SK-MEL-5 (cell line): ENCODE measurements around the gene TMEM106C. TPM values are rescaled to one million over a fixed set of nuclear protein-coding genes. Genes with fewer than 3 reads are reported as not detected.
A peak's percentile ranks its signal among the peaks of the same experiment; 100 is the strongest.

Experiments
- DNase-seq: peaks from one replicate; pipeline ENCODE4 v3.0.0-alpha.2; 2016; ENCODE audit warnings: low read depth, low spot score
- in situ Hi-C: cut with HindIII; loops from 2 replicates; pipeline ENCODE4 v1.10.0; 2016; ENCODE audit warnings: low sequenced_read_pairs, high pct_unique_total_duplicates, low pct_unique_long_range_greater_than_20kb
- polyA plus RNA-seq, 2 experiments: library from polyadenylated mRNA; depleted of rRNA; stranded (reverse); fragments of >200 nt; gene quantifications; 2 replicates each; pipeline ENCODE4 v1.2.3, GENCODE V29; 2015
- total RNA-seq: library from RNA; depleted of rRNA; stranded (reverse); fragments of >200 nt; shearing (Covaris generic); gene quantifications from 2 replicates; pipeline ENCODE4 v1.2.3, GENCODE V29; 2014; rRNA removed

TMEM106C gene
- total RNA-seq: 197 and 206 TPM in 2 replicates
- polyA plus RNA-seq (2015; cell fraction: cytosol; rRNA removed): 199 and 272 TPM in 2 replicates
- polyA plus RNA-seq (2015; cell fraction: nucleus; rRNA removed): 150 and 175 TPM in 2 replicates

- in situ Hi-C loops: no loop called here
- peak; percentile 90 for DNase-seq
These were observed at the start of gene TMEM106C for GRCh38 chr12:47963340-47964040. TSS of gene TMEM106C (plus strand) at chr12:47963596. CDS start at chr12:47964237, 641 bp downstream.

GRCh38 chr12:47920913-47921312 lies 42.5 kb upstream of the TMEM106C start:
- in situ Hi-C loops: no loop called here
- no peak for DNase-seq

- in situ Hi-C loops: no loop called here
- no peak for DNase-seq
These were observed 41.5 kb upstream of the TMEM106C start for GRCh38 chr12:47921907-47922306.

- no peak for DNase-seq
- in situ Hi-C loops: no loop called here
These were observed 36.0 kb upstream of the TMEM106C start for GRCh38 chr12:47927346-47927745.

GRCh38 chr12:47930634-47931033 lies 32.8 kb upstream of the TMEM106C start:
- DNase-seq: no peak
- in situ Hi-C loops: no loop called here

- in situ Hi-C loops: no loop called here
- no peak for DNase-seq
These were observed 32.2 kb upstream of the TMEM106C start for GRCh38 chr12:47931187-47931586.

- DNase-seq: peak; percentile 15
- in situ Hi-C loops: no loop called here
These were observed 28.2 kb upstream of the TMEM106C start for GRCh38 chr12:47935184-47935583.

- no peak for DNase-seq
- in situ Hi-C loops: no loop called here
These were observed 25.3 kb upstream of the TMEM106C start for GRCh38 chr12:47938093-47938492.

GRCh38 chr12:47938594-47938993 lies 24.8 kb upstream of the TMEM106C start:
- in situ Hi-C loops: no loop called here
- DNase-seq: no peak

- in situ Hi-C loops: no loop called here
- DNase-seq: no peak
These were observed 24.3 kb upstream of the TMEM106C start for GRCh38 chr12:47939009-47939601.

- in situ Hi-C loops: no loop called here
- DNase-seq: no peak
These were observed 22.5 kb upstream of the TMEM106C start for GRCh38 chr12:47940773-47941474.

- DNase-seq: no peak
- in situ Hi-C loops: no loop called here
These were observed 22.0 kb upstream of the TMEM106C start for GRCh38 chr12:47941475-47941780.

- in situ Hi-C loops: no loop called here
- DNase-seq: peak; percentile 47
These were observed 21.4 kb upstream of the TMEM106C start for GRCh38 chr12:47941871-47942613.

- DNase-seq: no peak
- in situ Hi-C loops: no loop called here
These were observed 20.7 kb upstream of the TMEM106C start for GRCh38 chr12:47942614-47943225.

- DNase-seq: peak; percentile 15
- in situ Hi-C loops: no loop called here
These were observed 19.6 kb upstream of the TMEM106C start for GRCh38 chr12:47943623-47944340.

- in situ Hi-C loops: no loop called here
These were observed 18.6 kb upstream of the TMEM106C start for GRCh38 chr12:47944685-47945340.

GRCh38 chr12:47945341-47945728 lies 18.1 kb upstream of the TMEM106C start:
- DNase-seq: no peak
- in situ Hi-C loops: no loop called here

More at GRCh38 chr12:47944685-47945340, 18.6 kb upstream of the TMEM106C start:
- DNase-seq: no peak
